NCI-H345 (cell line): ENCODE results near the gene NBR1.
"Not testable (repeated sequence)": the region's sequence is repeated elsewhere in the genome, so short reads cannot be mapped to it uniquely, and the experiment has no call there.

Experiments used
- DNase-seq: peaks from one replicate; lab custom pipeline; 2025; lab: John Stamatoyannopoulos, UW

NBR1 gene

GRCh38 chr17:43246456-43246855 is 75.4 kb downstream of the NBR1 start:
- not testable (repeated sequence) for DNase-seq
